ENCODE results near the gene MGRN1.

MGRN1 gene

DNA sequence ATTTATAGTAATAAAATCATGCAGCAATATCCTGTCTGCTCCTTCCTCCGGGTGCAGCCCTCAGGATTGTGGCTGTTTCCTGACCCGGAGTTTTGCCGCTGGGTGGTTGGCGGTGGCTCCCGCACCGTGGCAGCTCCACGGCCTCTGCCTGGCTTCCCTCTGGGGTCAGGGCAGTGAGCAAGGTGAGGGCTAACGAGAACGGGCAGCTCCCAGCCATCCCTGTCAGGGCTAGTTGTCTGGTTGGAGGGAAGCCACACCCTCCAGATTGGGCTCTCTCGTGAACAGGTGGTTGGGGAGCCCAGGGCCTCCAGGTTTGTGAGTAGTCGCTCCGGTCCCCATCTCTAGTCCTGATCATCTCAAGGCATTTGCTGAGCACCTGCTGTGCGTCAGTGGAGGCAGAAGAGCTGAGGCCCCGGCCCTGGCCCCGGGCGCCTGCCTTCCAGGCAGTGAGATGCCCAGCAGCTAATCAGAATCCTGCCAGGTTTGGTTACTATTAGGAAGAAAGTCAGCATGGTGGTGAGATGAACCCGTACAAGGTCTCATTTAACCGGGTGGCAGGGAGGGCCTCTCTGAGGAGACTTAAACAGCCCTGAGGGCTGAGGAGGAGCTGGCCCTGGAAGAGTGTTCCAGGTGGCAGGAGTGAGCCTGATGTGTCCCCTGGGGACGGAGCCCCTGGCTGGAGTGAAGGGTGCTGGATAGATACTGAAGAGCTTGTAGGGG lies 66.5 kb downstream of the MGRN1 start:
- no peak for DNase-seq (ENCODE audit: low read depth)
- TF ChIP-seq, protein P1, sequence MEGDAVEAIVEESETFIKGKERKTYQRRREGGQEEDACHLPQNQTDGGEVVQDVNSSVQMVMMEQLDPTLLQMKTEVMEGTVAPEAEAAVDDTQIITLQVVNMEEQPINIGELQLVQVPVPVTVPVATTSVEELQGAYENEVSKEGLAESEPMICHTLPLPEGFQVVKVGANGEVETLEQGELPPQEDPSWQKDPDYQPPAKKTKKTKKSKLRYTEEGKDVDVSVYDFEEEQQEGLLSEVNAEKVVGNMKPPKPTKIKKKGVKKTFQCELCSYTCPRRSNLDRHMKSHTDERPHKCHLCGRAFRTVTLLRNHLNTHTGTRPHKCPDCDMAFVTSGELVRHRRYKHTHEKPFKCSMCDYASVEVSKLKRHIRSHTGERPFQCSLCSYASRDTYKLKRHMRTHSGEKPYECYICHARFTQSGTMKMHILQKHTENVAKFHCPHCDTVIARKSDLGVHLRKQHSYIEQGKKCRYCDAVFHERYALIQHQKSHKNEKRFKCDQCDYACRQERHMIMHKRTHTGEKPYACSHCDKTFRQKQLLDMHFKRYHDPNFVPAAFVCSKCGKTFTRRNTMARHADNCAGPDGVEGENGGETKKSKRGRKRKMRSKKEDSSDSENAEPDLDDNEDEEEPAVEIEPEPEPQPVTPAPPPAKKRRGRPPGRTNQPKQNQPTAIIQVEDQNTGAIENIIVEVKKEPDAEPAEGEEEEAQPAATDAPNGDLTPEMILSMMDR (IDR thresholded peaks at IDR 0.05; ENCODE audit: control insufficient read depth, insufficient read depth, low read depth, low read length, missing control alignments), result no peak
- no peak overlapping the region for H3K4me3 ChIP-seq (ENCODE audit: control insufficient read depth, low read depth, low read length)

DNA sequence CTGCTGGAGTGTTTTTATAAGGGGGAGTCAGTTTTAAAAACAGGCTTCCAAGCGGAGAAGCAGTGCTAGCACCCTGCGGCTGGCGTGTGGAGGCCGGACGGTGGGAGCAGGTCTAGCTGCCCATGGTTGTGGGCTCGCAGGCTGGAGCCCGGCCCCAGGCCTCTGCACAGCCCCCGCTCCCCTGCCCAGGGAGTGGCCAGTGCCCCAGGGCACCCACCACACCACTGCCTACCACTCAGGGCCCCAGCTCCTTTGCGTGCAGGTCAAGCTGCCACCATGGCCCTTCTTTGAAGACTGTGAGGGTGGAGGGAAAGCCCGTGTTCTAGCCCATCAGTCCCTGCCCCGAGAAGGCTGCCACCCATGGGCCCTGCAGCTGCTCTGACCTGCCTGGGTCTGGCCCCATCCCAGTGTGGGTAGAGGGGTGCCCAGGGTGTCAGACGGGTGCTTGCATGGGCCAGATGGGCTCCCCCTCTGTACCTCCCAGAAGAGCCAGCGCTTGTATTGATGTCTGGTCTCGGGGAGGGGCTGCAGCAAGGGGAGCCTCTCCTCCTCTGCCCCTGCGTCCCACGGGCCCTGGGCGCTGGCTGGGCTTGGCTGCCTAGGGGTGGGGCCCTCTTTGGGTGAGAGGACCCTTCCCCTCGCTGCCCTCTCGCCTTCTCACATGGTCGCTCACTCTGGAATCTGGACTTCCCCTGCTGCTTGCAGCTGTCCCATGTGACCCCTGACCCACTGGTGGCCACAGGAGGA lies 67.2 kb downstream of the MGRN1 start:
- no peak for DNase-seq (ENCODE audit: low read depth)
- no peak overlapping the region for H3K4me3 ChIP-seq (ENCODE audit: control insufficient read depth, low read depth, low read length)
- TF ChIP-seq, protein P1 (IDR thresholded peaks at IDR 0.05; ENCODE audit: control insufficient read depth, insufficient read depth, low read depth, low read length, missing control alignments), result no peak

GRCh38 chr16:4692460-4693295 lies 68.1 kb downstream of the MGRN1 start:
- H3K4me3 ChIP-seq (ENCODE audit: control insufficient read depth, low read depth, low read length), result peak overlapping the region; percentile 73
- TF ChIP-seq, protein P1 (IDR thresholded peaks at IDR 0.05; ENCODE audit: control insufficient read depth, insufficient read depth, low read depth, low read length, missing control alignments), result no peak
- no peak for DNase-seq (ENCODE audit: low read depth)

GRCh38 chr16:4693296-4693955 lies 68.8 kb downstream of the MGRN1 start, which contains the start of gene NUDT16L1:
Gene NUDT16L1 (plus strand): TSS chr16:4693562. CDS start chr16:4693727, 165 bp downstream.
- peak within 1 kb of the TSS; percentile 73 for H3K4me3 ChIP-seq (ENCODE audit: control insufficient read depth, low read depth, low read length)
- DNase-seq (ENCODE audit: low read depth), result peak; percentile 60
- TF ChIP-seq, protein P1 (IDR thresholded peaks at IDR 0.05; ENCODE audit: control insufficient read depth, insufficient read depth, low read depth, low read length, missing control alignments), result no peak

- H3K4me3 ChIP-seq (ENCODE audit: control insufficient read depth, low read depth, low read length), result peak overlapping the region; percentile 70
- DNase-seq (ENCODE audit: low read depth), result peak; percentile 24
- TF ChIP-seq, protein P1 (IDR thresholded peaks at IDR 0.05; ENCODE audit: control insufficient read depth, insufficient read depth, low read depth, low read length, missing control alignments), result no peak
These were observed 69.5 kb downstream of the MGRN1 start for GRCh38 chr16:4693956-4694641.
